WTC11 (cell line): ENCODE measurements around the gene PDE6B.

Source experiments
- ATF3 ChIP-seq: sonication (generic); formaldehyde crosslinking; conservative IDR thresholded peaks from 2 replicates; pipeline ENCODE4 v1.8.1; 2022; ENCODE audit warnings: mild to moderate bottlenecking, missing genetic modification reagents
- CREB1 ChIP-seq: sonication (generic); formaldehyde crosslinking; IDR thresholded peaks from 2 replicates; pipeline ENCODE4 v1.8.0; 2023; ENCODE audit warnings: mild to moderate bottlenecking, missing genetic modification reagents
- CTCF ChIP-seq: fragments of 200-600 bp; IDR thresholded peaks from 2 replicates; pipeline ENCODE4 v1.8.0; 2022; ENCODE audit warnings: antibody characterized with exemption
- ELF4 ChIP-seq: sonication (generic); formaldehyde crosslinking; IDR thresholded peaks from 2 replicates; pipeline ENCODE4 v1.8.1; 2022; ENCODE audit warnings: low read depth, mild to moderate bottlenecking, moderate library complexity, missing genetic modification reagents
- FOXP1 ChIP-seq: sonication (generic); formaldehyde crosslinking; IDR thresholded peaks from 2 replicates; pipeline ENCODE4 v1.8.0; 2022; ENCODE audit warnings: missing genetic modification reagents, mild to moderate bottlenecking, moderate library complexity, borderline replicate concordance
- FOXP4 ChIP-seq: sonication (generic); formaldehyde crosslinking; IDR thresholded peaks from 2 replicates; pipeline ENCODE4 v1.8.0; 2022; ENCODE audit warnings: mild to moderate bottlenecking, missing genetic modification reagents
- JUN ChIP-seq: sonication (generic); formaldehyde crosslinking; IDR thresholded peaks from 2 replicates; pipeline ENCODE4 v1.8.0; 2023; ENCODE audit warnings: mild to moderate bottlenecking, missing genetic modification reagents
- MXD4 ChIP-seq: fragments of 250-450 bp; sonication (Bioruptor Pico); IDR thresholded peaks from 2 replicates; pipeline ENCODE4 v1.8.0; 2021; ENCODE audit warnings: mild to moderate bottlenecking, moderate library complexity, borderline replicate concordance
- TCF7 ChIP-seq: sonication (generic); formaldehyde crosslinking; IDR thresholded peaks from 2 replicates; pipeline ENCODE4 v1.8.0; 2022; ENCODE audit warnings: mild to moderate bottlenecking, low read depth, missing genetic modification reagents, moderate library complexity
- TEAD1 ChIP-seq: sonication (generic); formaldehyde crosslinking; IDR thresholded peaks from 2 replicates; pipeline ENCODE4 v1.8.0; 2022; ENCODE audit warnings: mild to moderate bottlenecking, missing genetic modification reagents
- USF2 ChIP-seq: sonication (generic); formaldehyde crosslinking; IDR thresholded peaks from 2 replicates; pipeline ENCODE4 v1.8.1; 2023; ENCODE audit warnings: mild to moderate bottlenecking, missing genetic modification reagents, moderate library complexity
- ZBTB43 ChIP-seq: sonication (generic); formaldehyde crosslinking; IDR thresholded peaks from 2 replicates; pipeline ENCODE4 v1.8.1; 2023; ENCODE audit warnings: mild to moderate bottlenecking, missing genetic modification reagents

GRCh38 chr4:718460-718859 lies 93.1 kb downstream of the PDE6B start:
- TF ChIP-seq CTCF (no peak), FOXP4 (no peak), CREB1 (CRISPR knock-in tag) (no peak), ATF3 (CRISPR knock-in tag) (no peak), ELF4 (CRISPR knock-in tag) (no peak), FOXP1 (CRISPR knock-in tag) (no peak), MXD4 (no peak), TEAD1 (no peak), TCF7 (CRISPR knock-in tag) (no peak), JUN (CRISPR knock-in tag) (no peak), USF2 (CRISPR knock-in tag) (no peak), ZBTB43 (CRISPR knock-in tag) (no peak)
